GM23248 (cell line): ENCODE results near the gene PHLDB2. TPM values are rescaled to one million over a fixed set of nuclear protein-coding genes. Genes with fewer than 3 reads are reported as not detected.

Source experiments
- DNase-seq: peaks from one replicate; pipeline ENCODE4 v3.0.0-alpha.2; 2015
- H2AFZ ChIP-seq: fragments of 200-600 bp; sonication (generic); 2 replicates; pipeline ENCODE4 v1.6.1; 2016; ENCODE audit warnings: antibody characterized with exemption
- H3F3A ChIP-seq: fragments of 200-600 bp; sonication (generic); 2 replicates; pipeline ENCODE4 v1.6.1; 2016; ENCODE audit warnings: mild to moderate bottlenecking, antibody characterized with exemption, mixed run types; ENCODE audit not compliant: insufficient read depth
- H3K27ac ChIP-seq: fragments of 200-600 bp; sonication (generic); 2 replicates; pipeline ENCODE4 v1.5.1; 2016; ENCODE audit warnings: mild to moderate bottlenecking
- H3K27me3 ChIP-seq: fragments of 200-600 bp; sonication (generic); replicated peaks from 2 replicates; pipeline ENCODE4 v1.6.1; 2016; ENCODE audit warnings: mild to moderate bottlenecking; ENCODE audit not compliant: insufficient read depth
- H3K36me3 ChIP-seq: fragments of 200-600 bp; sonication (generic); 2 replicates; pipeline ENCODE4 v1.6.1; 2016; ENCODE audit warnings: low read depth, mild to moderate bottlenecking
- H3K4me1 ChIP-seq: fragments of 200-600 bp; sonication (generic); 2 replicates; pipeline ENCODE4 v1.6.1; 2016; ENCODE audit warnings: mild to moderate bottlenecking; ENCODE audit not compliant: insufficient read depth
- H3K4me2 ChIP-seq: fragments of 200-600 bp; sonication (generic); one replicate; pipeline ENCODE4 v1.6.1; 2016; ENCODE audit warnings: mild to moderate bottlenecking; ENCODE audit not compliant: unreplicated experiment
- H3K4me3 ChIP-seq: fragments of 200-600 bp; sonication (generic); 2 replicates; pipeline ENCODE4 v1.5.1; 2016; ENCODE audit warnings: mild to moderate bottlenecking
- H3K79me2 ChIP-seq: fragments of 200-600 bp; sonication (generic); 2 replicates; pipeline ENCODE4 v1.6.1; 2016; ENCODE audit warnings: mild to moderate bottlenecking; ENCODE audit not compliant: insufficient read depth
- H3K9ac ChIP-seq: fragments of 200-600 bp; sonication (generic); 2 replicates; pipeline ENCODE4 v1.6.1; 2016; ENCODE audit warnings: mild to moderate bottlenecking
- H3K9me2 ChIP-seq: fragments of 200-600 bp; sonication (generic); 2 replicates; pipeline ENCODE4 v1.6.1; 2016; ENCODE audit warnings: mixed run types, mild to moderate bottlenecking, moderate library complexity; ENCODE audit not compliant: insufficient read depth
- H3K9me3 ChIP-seq: fragments of 200-600 bp; sonication (generic); one replicate; pipeline ENCODE4 v1.6.1; 2017; ENCODE audit warnings: low read depth
- H4K20me1 ChIP-seq: fragments of 200-600 bp; sonication (generic); 2 replicates; pipeline ENCODE4 v1.6.0; 2016; ENCODE audit not compliant: insufficient read depth
- EZH2 ChIP-seq: fragments of 200-600 bp; sonication (generic); IDR thresholded peaks from 2 replicates; pipeline ENCODE4 v1.6.1; 2018; ENCODE audit warnings: antibody characterized with exemption, mild to moderate bottlenecking; ENCODE audit not compliant: insufficient read depth, poor library complexity, severe bottlenecking
- EZH2phosphoT487 ChIP-seq: fragments of 200-600 bp; sonication (generic); IDR thresholded peaks from 2 replicates; pipeline ENCODE4 v1.6.1; 2018; ENCODE audit warnings: antibody characterized with exemption, moderate library complexity, mild to moderate bottlenecking, low read depth; ENCODE audit not compliant: insufficient read depth
- WGBS, 2 experiments: methylation state at CpG; one replicate each; pipeline ENCODE4 v1.1.6; 2015 to 2017; ENCODE audit warnings: low lambda C conversion rate in 2 of 2, low coverage in 1 of 2; ENCODE audit errors: missing lambda C conversion rate in 2 of 2; 5-methylcytosine and 5-hydroxymethylcytosine counted together
- in situ Hi-C: fragments of 300-500 bp; cut with MboI; formaldehyde crosslinking; loops from 2 replicates; pipeline ENCODE4 v1.15.0; 2020
- polyA plus RNA-seq: library from polyadenylated mRNA; unstranded; fragments of >200 nt; fragmentation: Nextera tagmentation; extraction: Ambion mirVana; gene quantifications from 2 replicates; pipeline ENCODE4 v1.2.1, GENCODE V29; 2016
- total RNA-seq: library from RNA; depleted of rRNA; stranded (reverse); fragments of >200 nt; shearing (Covaris generic); gene quantifications from 2 replicates; pipeline ENCODE4 v1.2.3, GENCODE V29; 2014

Gene PHLDB2
- total and polyA plus RNA-seq, 2 experiments from 2014 or later: 55.6 to 60.6 TPM

DNA sequence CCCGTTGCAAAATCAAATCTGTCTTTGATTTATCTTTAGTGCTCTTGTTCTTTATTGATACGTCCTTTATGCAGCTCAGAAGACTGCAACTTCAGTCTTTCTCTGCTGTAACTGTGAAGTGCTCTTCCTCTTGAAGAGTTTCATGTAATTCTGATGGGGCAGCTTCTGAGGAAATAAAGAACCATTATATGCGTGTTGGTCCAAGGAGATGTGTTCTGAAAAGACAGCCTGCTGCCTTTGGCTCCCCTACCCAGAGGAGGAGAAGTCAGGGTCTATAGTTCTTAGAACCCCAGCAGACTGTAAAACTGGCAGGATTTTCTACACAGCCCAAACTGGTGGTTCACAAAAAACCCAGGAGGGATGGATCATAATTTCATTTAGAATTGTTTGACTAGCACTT lies 97.4 kb downstream of the PHLDB2 start:
- Histone ChIP-seq H3K9me2 (no peaks in the 10 kb centered on the region), H3K36me3 (peaks cover 21% of the 10 kb centered on the region)
- 79% methylated on average over 3 of the region's 3 CpGs for WGBS, 2 experiments

DNA sequence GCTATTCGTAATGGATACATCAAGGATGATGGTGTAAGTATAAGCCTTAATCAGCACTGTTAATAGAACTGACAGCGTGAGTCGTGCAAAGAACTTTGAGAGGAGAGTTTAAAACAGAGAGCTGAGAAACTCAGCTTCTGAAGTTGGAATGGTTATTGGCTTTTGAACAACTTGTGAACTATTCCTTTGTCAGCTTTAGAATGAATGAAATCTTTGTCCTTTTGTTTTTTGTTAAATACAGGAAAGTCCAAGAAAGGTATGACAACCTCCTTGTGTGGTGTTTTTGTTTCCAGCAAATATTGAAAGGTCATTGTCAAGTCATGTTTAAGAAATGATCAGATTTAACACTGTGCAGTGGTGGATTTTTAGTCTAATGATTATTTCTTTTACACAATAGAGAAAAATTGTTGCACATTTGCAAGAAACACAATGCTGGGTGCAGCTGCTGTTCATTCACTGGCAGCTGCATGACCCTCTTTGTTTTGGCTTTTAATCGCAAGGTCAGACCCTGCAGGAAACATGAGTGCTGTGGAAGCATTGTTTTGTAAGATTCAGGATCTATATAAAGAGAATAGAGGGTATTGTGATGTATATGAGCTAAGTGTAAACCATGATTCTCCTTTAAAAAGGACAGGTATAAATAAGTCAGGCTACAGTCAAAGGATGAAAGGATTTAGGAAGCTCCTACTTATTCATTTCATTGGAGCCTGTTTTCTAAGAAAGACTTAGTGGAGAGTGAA lies 98.1 kb downstream of the PHLDB2 start:
- Histone ChIP-seq H3F3A (peaks cover 39% of the 10 kb centered on the region), H3K9me2 (no peaks in the 10 kb centered on the region), H3K27ac (no peak overlapping the region), H4K20me1 (no peaks in the 10 kb centered on the region), H2AFZ (no peak overlapping the region), H3K36me3 (peaks cover 23% of the 10 kb centered on the region), H3K4me1 (peaks cover 8% of the 10 kb centered on the region; the same call in 1 of the 2 replicates), H3K4me3 (no peak overlapping the region), H3K4me2 (no peak overlapping the region), H3K9me3 (no peaks in the 10 kb centered on the region), H3K27me3 (no peaks in the 10 kb centered on the region), H3K9ac (no peak overlapping the region), H3K79me2 (no peaks in the 10 kb centered on the region)
- TF ChIP-seq EZH2phosphoT487: no peak
- in situ Hi-C loops: no loop called here
- whole genome bisulfite sequencing, 2 experiments: 89 to 93% methylated on average over 4 of the region's 4 CpGs
- DNase-seq: no peak

More for the DNA sequence above, 97.4 kb downstream of the PHLDB2 start:
- Histone ChIP-seq H3K9me3 (no peaks in the 10 kb centered on the region), H3K4me2 (no peak overlapping the region), H4K20me1 (no peaks in the 10 kb centered on the region), H2AFZ (no peak overlapping the region), H3K4me1 (peaks cover 8% of the 10 kb centered on the region; the same call in 1 of the 2 replicates), H3K27ac (no peak overlapping the region), H3K4me3 (no peak overlapping the region), H3K79me2 (no peaks in the 10 kb centered on the region), H3F3A (peaks cover 32% of the 10 kb centered on the region), H3K9ac (no peak overlapping the region), H3K27me3 (no peaks in the 10 kb centered on the region)
- TF ChIP-seq EZH2phosphoT487 (no peak), EZH2 (no peak)
- no peak for DNase-seq
- in situ Hi-C loops: no loop called here

DNA sequence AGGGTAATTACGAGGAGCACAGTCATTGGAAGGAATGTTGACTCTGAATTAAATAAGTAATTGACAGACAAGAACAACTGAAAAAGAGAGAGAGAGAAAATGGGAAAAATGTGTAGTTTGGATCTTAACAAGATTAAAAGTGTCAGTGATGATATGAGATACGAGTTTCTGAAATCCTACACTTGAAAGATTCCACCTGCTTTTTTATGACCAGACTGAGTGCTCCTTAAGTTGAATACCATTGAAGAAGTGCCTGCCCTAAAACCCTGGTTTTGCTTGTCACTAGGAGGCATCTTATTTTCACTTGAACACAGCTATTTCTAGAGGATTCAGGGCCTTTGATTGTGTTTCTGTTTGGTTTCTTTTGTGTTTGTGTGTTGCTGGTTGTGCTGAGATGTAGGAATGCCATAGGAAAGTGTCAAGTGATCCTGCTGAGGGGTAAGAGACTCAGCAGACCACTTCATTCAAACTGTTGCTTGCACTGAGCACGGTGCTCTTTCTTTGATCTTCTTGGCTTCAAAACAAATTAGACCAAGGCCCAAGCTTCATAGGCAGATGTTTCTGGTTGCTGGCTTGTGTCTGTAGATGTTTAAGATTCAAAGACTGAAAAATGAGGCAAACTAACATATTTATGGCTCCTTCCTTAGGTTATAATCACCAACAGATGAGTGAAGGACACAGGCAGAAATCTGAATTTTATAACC lies 102.5 kb downstream of the PHLDB2 start:
- Histone ChIP-seq H3K4me2 (no peak overlapping the region), H3K4me1 (peaks cover 17% of the 10 kb centered on the region), H3K27me3 (no peaks in the 10 kb centered on the region), H4K20me1 (no peaks in the 10 kb centered on the region), H2AFZ (no peak overlapping the region), H3F3A (peaks cover 57% of the 10 kb centered on the region), H3K79me2 (no peaks in the 10 kb centered on the region; the same call in 1 of the 2 replicates), H3K36me3 (peaks cover 34% of the 10 kb centered on the region), H3K9ac (no peak overlapping the region), H3K4me3 (no peak overlapping the region), H3K9me3 (no peaks in the 10 kb centered on the region), H3K27ac (no peak overlapping the region), H3K9me2 (no peaks in the 10 kb centered on the region)
- TF ChIP-seq EZH2 (no peak), EZH2phosphoT487 (no peak)
- in situ Hi-C loops: loop anchor here (5.0 kb wide), 1 partner anchor 244 kb away; no protein-coding TSS in a partner anchor
- DNase-seq: no peak
- WGBS, 2 experiments: 63 to 77% methylated on average over 3 of the region's 3 CpGs

DNA sequence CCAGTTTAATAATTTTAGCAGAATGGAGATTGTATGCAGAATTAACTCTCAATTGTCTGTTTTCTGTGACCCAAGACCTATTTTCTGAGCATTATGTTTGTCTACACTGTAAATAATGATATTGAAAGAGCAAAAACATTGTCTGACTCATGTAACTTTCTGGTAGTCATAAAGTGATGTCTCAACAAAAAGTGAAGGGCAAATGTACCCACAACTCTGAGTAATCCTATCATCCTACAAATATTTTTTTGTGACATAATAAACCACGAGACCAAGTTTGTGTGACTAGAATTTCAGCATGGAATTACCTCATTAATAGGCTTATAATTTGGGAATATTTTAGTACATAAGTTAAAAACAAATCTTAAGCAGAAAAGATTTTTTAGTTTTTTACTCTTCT lies 104.4 kb downstream of the PHLDB2 start:
- peak overlapping the region; percentile 23; the same call in 1 of the 2 replicates for H3K9ac ChIP-seq
- no peaks in the 10 kb centered on the region for H3K9me2 ChIP-seq
- H2AFZ ChIP-seq: no peak overlapping the region
- H3K36me3 ChIP-seq: peaks cover 44% of the 10 kb centered on the region
- H3K4me1 ChIP-seq: peaks cover 33% of the 10 kb centered on the region
- peaks cover 4% of the 10 kb centered on the region; the same call in 1 of the 2 replicates for H3K79me2 ChIP-seq
- H4K20me1 ChIP-seq: no peaks in the 10 kb centered on the region
- TF ChIP-seq EZH2 (no peak), EZH2phosphoT487 (no peak)
- peak; percentile 91 for DNase-seq
- WGBS, 2 experiments: 0% methylated on average over 1 of the region's 1 CpG
- no peaks in the 10 kb centered on the region for H3K9me3 ChIP-seq
- H3K4me2 ChIP-seq: peak overlapping the region; percentile 13
- in situ Hi-C loops: loop anchor here (5.0 kb wide), 1 partner anchor 246 kb away; no protein-coding TSS in a partner anchor
- H3K27me3 ChIP-seq: no peaks in the 10 kb centered on the region
- peak overlapping the region; percentile 74 for H3K27ac ChIP-seq
- peaks cover 57% of the 10 kb centered on the region for H3F3A ChIP-seq
- H3K4me3 ChIP-seq: no peak overlapping the region
